Heart left ventricle (tissue), 13 donors: ENCODE results near the gene ESPNL.

Source experiments
- CTCF ChIP-seq, 12 donors: fragments of 200-600 bp; sonication (generic) in 4 of 12; IDR thresholded peaks; one replicate each; pipeline versions ENCODE4 v1.5.0 to v1.8.0; 2018 to 2022; ENCODE audit warnings: antibody characterized with exemption in 12 of 12, mild to moderate bottlenecking in 5 of 12
- POLR2A ChIP-seq, 2 donors: fragments of 450-650 bp; IDR thresholded peaks; one replicate each; pipeline ENCODE4 v1.6.1; 2017; ENCODE audit warnings: antibody characterized with exemption in 2 of 2, mild to moderate bottlenecking in 2 of 2, moderate library complexity in 2 of 2
- donor health status: ischemic (EF 13 %, LVEDD 7.1; RV severe dilation, severe dysfunction).
- donor health status: DM: no; HTN: yes; CAD: no.
- donor health status: DM: no; HTN: no; CAD: no.
- donor health status: ischemic (EF 25% LVEDD 6.9; RV normal size, moderate dysfunction).
- donor health status: ischemic (EF 25% LVEDD 5.7; RV mildly dilated, moderate dysfunction).
- donor health status: ischemic (EF 35%, LVEDD 5.7; RV mildly dilated, moderate dysfunction).
- donor health status: nonischemic (EF 11% LVEDD 7.7; RV severe dilation, severe dysfunction).
- donor health status: DM: yes; HTN: yes; CAD: no.
- donor health status: PGD.
- donor health status: ischemic (EF 29% LVEDD 5.4; RV normal size, mild dysfunction).
- donor health status: nonischemic (EF 23%, LVEDD 6.1; RV moderate dilation, normal function).

DNA sequence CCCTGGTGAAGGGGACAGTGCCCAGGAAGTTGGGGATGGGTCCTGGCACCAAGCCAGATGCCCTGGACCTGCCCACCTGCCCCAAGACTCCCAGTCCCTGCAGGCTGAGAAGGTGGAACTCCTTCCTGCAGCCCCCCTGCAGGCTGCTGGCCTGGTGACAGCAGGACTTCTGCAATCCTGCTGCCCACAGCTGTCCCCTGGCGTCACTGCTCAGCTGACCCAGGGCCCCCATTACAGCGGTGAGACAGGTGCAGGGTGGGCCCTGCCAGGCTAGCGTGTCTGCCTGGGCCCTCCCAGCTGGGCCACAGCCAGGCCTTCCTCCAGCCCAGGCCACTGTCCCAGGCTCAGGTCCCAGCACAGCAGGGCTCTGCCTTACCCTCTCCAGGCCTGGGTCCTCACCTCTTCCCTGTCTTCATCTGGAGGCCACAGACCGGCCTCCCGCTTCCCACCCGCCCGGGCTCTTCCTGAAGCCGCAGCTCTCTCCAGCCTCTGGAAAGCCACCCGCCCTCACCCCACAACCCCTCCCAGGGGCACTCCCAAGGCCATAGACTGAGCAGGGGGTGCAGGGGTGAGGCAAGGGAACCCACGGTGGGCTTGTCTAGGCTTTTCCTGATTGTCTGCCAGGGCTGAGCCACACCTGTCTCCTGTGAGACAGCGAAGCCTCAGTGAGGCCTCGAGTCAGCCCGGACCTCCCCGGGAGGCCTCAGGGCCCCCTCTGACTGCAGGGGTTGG lies 49.9 kb downstream of the ESPNL start:
- TF ChIP-seq CTCF (IDR thresholded peaks at IDR 0.05) (no peak), POLR2A (IDR thresholded peaks at IDR 0.05) (no peak)
